ENCODE measurements around the gene MACROH2A2. TPM values are rescaled to one million over a fixed set of nuclear protein-coding genes. Genes with fewer than 3 reads are reported as not detected.
"Not testable (repeated sequence)": the region's sequence is repeated elsewhere in the genome, so short reads cannot be mapped to it uniquely, and the experiment has no call there.

The MACROH2A2 gene
- total RNA-seq, 2 experiments from 2014 or later = 2.2 TPM

DNA sequence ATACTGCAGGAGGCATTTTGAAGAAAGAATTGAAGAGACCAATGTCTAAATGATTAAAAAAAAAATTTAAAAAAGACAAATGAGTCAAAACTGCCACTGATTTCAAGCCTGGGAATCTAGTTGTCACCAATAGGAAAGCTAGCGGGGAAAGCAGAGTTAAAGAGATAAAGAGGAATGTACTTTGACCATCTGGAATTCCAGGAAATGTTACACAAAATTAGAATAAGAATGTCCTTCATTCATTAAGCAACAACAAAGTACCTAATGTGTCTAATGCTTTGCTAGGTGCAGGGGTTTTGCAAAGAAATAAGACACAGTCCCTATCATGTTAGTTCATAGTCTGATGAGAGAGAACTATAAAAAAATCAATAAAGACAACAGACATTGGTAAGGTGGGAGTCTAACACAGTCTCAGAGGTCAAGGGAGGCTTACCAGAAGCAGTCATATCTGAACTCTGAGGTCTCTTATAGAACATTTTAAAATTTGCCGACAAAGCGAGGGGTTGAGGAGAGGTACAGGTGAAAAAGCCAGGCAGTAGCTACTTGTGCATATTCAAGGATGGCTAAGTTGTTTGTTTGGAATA, 102.7 kb downstream of the MACROH2A2 start:
- no peak overlapping the region for H3K4me3 ChIP-seq (ENCODE audit: low read length)
- intact Hi-C loops (cut with DNase I, micrococcal nuclease) = no loop called here
- TF ChIP-seq, protein P1, sequence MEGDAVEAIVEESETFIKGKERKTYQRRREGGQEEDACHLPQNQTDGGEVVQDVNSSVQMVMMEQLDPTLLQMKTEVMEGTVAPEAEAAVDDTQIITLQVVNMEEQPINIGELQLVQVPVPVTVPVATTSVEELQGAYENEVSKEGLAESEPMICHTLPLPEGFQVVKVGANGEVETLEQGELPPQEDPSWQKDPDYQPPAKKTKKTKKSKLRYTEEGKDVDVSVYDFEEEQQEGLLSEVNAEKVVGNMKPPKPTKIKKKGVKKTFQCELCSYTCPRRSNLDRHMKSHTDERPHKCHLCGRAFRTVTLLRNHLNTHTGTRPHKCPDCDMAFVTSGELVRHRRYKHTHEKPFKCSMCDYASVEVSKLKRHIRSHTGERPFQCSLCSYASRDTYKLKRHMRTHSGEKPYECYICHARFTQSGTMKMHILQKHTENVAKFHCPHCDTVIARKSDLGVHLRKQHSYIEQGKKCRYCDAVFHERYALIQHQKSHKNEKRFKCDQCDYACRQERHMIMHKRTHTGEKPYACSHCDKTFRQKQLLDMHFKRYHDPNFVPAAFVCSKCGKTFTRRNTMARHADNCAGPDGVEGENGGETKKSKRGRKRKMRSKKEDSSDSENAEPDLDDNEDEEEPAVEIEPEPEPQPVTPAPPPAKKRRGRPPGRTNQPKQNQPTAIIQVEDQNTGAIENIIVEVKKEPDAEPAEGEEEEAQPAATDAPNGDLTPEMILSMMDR (IDR thresholded peaks at IDR 0.05) = no peak
- Mint-ChIP-seq H3K4me3 (no peak overlapping the region), H3K4me1 (ENCODE audit: low read depth) (peaks cover 18% of the 10 kb centered on the region), H3K9me3 (no peaks in the 10 kb centered on the region), H3K27me3 (no peaks in the 10 kb centered on the region), H3K36me3 (ENCODE audit: low read depth) (peaks cover 98% of the 10 kb centered on the region), H3K27ac (peak overlapping the region; percentile 15)
- ATAC-seq (ENCODE audit: poor library complexity) (no peak), DNase-seq (no peak)
- CTCF ChIA-PET = interaction anchor here (1.0 to 3.5 kb wide), 2 partner anchors 9 to 19 kb away, joined by 3 to 16 read pairs; partner anchors contain the start of gene TYSND1
- no peaks in the 10 kb centered on the region for H3K9me3 ChIP-seq (ENCODE audit: control insufficient read depth in 1 of 2, insufficient read depth in 1 of 2, low read length in 2 of 2)
- H3K4me1 ChIP-seq (ENCODE audit: insufficient read depth, low read length) = no peaks in the 10 kb centered on the region
- H3K27ac ChIP-seq (ENCODE audit: low read depth in 1 of 2, low read length in 2 of 2) = no peak overlapping the region
- POLR2A ChIA-PET = interaction anchor here (1.3 kb wide), 1 partner anchor 10 kb away, joined by 3 read pairs; no protein-coding TSS in a partner anchor
- peaks cover 95% of the 10 kb centered on the region for H3K36me3 ChIP-seq (ENCODE audit: insufficient read depth, low read length)
- H3K27me3 ChIP-seq (ENCODE audit: control insufficient read depth in 1 of 2, insufficient read depth in 2 of 2, low read length in 2 of 2) = no peaks in the 10 kb centered on the region

DNA sequence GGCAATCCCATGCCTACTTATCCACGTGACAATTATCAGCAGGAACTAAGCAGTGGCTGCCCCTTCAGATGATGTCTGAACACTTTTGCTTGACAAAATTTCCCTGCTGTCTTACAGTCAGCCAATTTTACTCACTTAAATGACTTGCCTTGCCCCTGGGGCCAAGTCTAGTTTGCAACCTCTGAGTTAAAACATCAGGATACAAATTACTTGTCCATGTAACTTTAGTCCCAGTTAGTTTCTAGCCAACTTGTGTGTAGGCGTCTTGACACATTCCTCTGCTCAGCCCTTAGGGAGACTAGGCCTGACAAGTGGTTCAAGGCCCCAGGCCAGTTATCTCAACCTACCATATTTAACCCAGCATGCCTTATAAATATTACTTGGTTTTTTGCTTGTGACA, 105.5 kb downstream of the MACROH2A2 start:
- H3K9me3 ChIP-seq (ENCODE audit: control insufficient read depth in 1 of 2, insufficient read depth in 1 of 2, low read length in 2 of 2) = no peaks in the 10 kb centered on the region
- Mint-ChIP-seq H3K27ac (no peak overlapping the region), H3K9me3 (no peaks in the 10 kb centered on the region), H3K36me3 (ENCODE audit: low read depth) (peaks cover 95% of the 10 kb centered on the region), H3K27me3 (no peaks in the 10 kb centered on the region), H3K4me3 (no peak overlapping the region), H3K4me1 (ENCODE audit: low read depth) (peaks cover 46% of the 10 kb centered on the region)
- ChIA-PET POLR2A (interaction anchor here (2.2 kb wide), 1 partner anchor 12 kb away, joined by 12 read pairs; the partner anchor contains the start of gene TYSND1), CTCF (interaction anchor here (1.5 to 3.5 kb wide), 2 partner anchors 11 to 12 kb away, joined by 6 to 16 read pairs; partner anchors contain the start of gene TYSND1)
- H3K4me1 ChIP-seq (ENCODE audit: insufficient read depth, low read length) = peaks cover 14% of the 10 kb centered on the region
- intact Hi-C loops (cut with DNase I, micrococcal nuclease) = no loop called here
- H3K4me3 ChIP-seq (ENCODE audit: low read length) = no peak overlapping the region
- peaks cover 84% of the 10 kb centered on the region for H3K36me3 ChIP-seq (ENCODE audit: insufficient read depth, low read length)
- TF ChIP-seq, protein P1 (IDR thresholded peaks at IDR 0.05) = no peak
- H3K27ac ChIP-seq (ENCODE audit: low read depth in 1 of 2, low read length in 2 of 2) = no peak overlapping the region
- H3K27me3 ChIP-seq (ENCODE audit: control insufficient read depth in 1 of 2, insufficient read depth in 2 of 2, low read length in 2 of 2) = no peaks in the 10 kb centered on the region
- ATAC-seq (ENCODE audit: poor library complexity) (no peak), DNase-seq (no peak)

DNA sequence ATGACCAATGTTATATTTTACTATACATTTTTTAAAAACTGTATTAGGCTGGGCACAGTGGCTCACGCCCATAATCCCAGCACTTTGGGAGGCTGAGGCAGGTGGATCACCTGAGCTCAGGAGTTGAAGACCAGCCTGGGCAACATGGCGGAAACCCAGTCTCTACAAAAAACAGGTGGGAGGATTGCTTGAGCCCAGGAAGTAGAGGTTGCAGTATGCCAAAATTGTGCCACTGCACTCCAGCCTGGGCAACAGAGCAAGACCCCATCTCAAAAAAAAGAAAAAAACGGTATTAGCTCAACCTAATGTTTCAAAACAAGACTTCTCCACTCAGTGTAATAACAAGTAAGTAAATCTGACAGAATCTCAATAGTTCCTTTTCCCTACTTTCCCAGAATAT, 106.7 kb downstream of the MACROH2A2 start:
- H3K27ac ChIP-seq (ENCODE audit: low read depth in 1 of 2, low read length in 2 of 2); H3K4me3 ChIP-seq (ENCODE audit: low read length); H3K27ac Mint-ChIP-seq; H3K9me3 Mint-ChIP-seq; intact Hi-C loops (cut with DNase I, micrococcal nuclease); H3K4me3 Mint-ChIP-seq; H3K27me3 ChIP-seq (ENCODE audit: control insufficient read depth in 1 of 2, insufficient read depth in 2 of 2, low read length in 2 of 2); H3K9me3 ChIP-seq (ENCODE audit: control insufficient read depth in 1 of 2, insufficient read depth in 1 of 2, low read length in 2 of 2); DNase-seq; H3K27me3 Mint-ChIP-seq; ATAC-seq (ENCODE audit: poor library complexity): not testable (repeated sequence)
- Histone ChIP-seq H3K4me1 (ENCODE audit: insufficient read depth, low read length) (peaks cover 22% of the 10 kb centered on the region), H3K36me3 (ENCODE audit: insufficient read depth, low read length) (peaks cover 82% of the 10 kb centered on the region)
- Mint-ChIP-seq H3K4me1 (ENCODE audit: low read depth) (peaks cover 59% of the 10 kb centered on the region), H3K36me3 (ENCODE audit: low read depth) (peaks cover 93% of the 10 kb centered on the region)
- POLR2A ChIA-PET = interaction anchor here (2.2 kb wide), 1 partner anchor 13 kb away, joined by 12 read pairs; the partner anchor contains the start of gene TYSND1
- CTCF ChIA-PET = interaction anchor here (1.5 kb wide), 1 partner anchor 13 kb away, joined by 6 read pairs; the partner anchor contains the start of gene TYSND1
